Cardiac muscle cell (in vitro differentiated cells and primary cell): ENCODE results near the gene GPC5. TPM values are rescaled to one million over a fixed set of nuclear protein-coding genes. Genes with fewer than 3 reads are reported as not detected.

ENCODE experiments used
- DNase-seq, 2 donors: peaks; one replicate each; pipeline versions ENCODE4 v3.0.0 to v3.0.0-alpha.2; 2010 to 2017; ENCODE audit warnings: low read depth in 1 of 2, low spot score in 1 of 2
- H3K27ac ChIP-seq: fragments of 200-600 bp; sonication (generic); 2 replicates; pipeline ENCODE4 v1.5.1; 2016
- H3K27me3 ChIP-seq: fragments of 200-600 bp; sonication (generic); 2 replicates; pipeline ENCODE4 v1.6.0; 2016; ENCODE audit warnings: control low read depth
- H3K36me3 ChIP-seq: fragments of 200-600 bp; sonication (generic); 2 replicates; pipeline ENCODE4 v1.5.1; 2016; ENCODE audit warnings: control low read depth
- H3K4me1 ChIP-seq: fragments of 200-600 bp; sonication (generic); 2 replicates; pipeline ENCODE4 v1.8.1; 2017; ENCODE audit warnings: low read depth, mild to moderate bottlenecking, mixed run types
- H3K4me3 ChIP-seq: fragments of 200-600 bp; sonication (generic); 2 replicates; pipeline ENCODE4 v1.5.1; 2016; ENCODE audit warnings: mild to moderate bottlenecking
- H3K9me3 ChIP-seq: fragments of 200-600 bp; sonication (generic); 2 replicates; pipeline ENCODE4 v1.5.1; 2017; ENCODE audit warnings: low read depth, mild to moderate bottlenecking, control low read depth
- CTCF ChIP-seq: IDR thresholded peaks from 2 replicates; pipeline ENCODE4 v1.5.1; 2012; ENCODE audit warnings: low read depth, mild to moderate bottlenecking, low read length
- polyA plus RNA-seq: library from polyadenylated mRNA; unstranded; fragments of >200 nt; fragmentation: Nextera tagmentation; extraction: Ambion mirVana; gene quantifications from 2 replicates; pipeline ENCODE4 v1.2.1, GENCODE V29; 2016
- total RNA-seq: library from RNA; depleted of rRNA; stranded (reverse); fragments of >200 nt; gene quantifications from 2 replicates; pipeline ENCODE4 v1.2.3, GENCODE V29; 2016

GPC5 gene
- total and polyA plus RNA-seq, 2 experiments from 2014 or later, result 0.97 to 3.3 TPM

- no peaks in the 10 kb centered on the region for H3K9me3 ChIP-seq
- DNase-seq, result no peak
- no peak for TF ChIP-seq CTCF
Observed at GRCh38 chr13:92451060-92451459, 1052.6 kb downstream of the GPC5 start.

GRCh38 chr13:92452840-92453239 is 1054.4 kb downstream of the GPC5 start:
- H3K4me1 ChIP-seq, result no peaks in the 10 kb centered on the region
- H3K27me3 ChIP-seq, result no peaks in the 10 kb centered on the region
- no peak for DNase-seq
- TF ChIP-seq CTCF, result no peak
- H3K9me3 ChIP-seq, result no peaks in the 10 kb centered on the region
- no peaks in the 10 kb centered on the region for H3K36me3 ChIP-seq
- H3K4me3 ChIP-seq, result no peak overlapping the region
- no peak overlapping the region for H3K27ac ChIP-seq

More at GRCh38 chr13:92451060-92451459, 1052.6 kb downstream of the GPC5 start:
- Histone ChIP-seq H3K4me1 (no peaks in the 10 kb centered on the region), H3K27ac (no peak overlapping the region), H3K4me3 (no peak overlapping the region), H3K27me3 (no peaks in the 10 kb centered on the region), H3K36me3 (no peaks in the 10 kb centered on the region)

- no peak for DNase-seq
- TF ChIP-seq CTCF, result no peak
- H3K9me3 ChIP-seq, result no peaks in the 10 kb centered on the region
Observed at GRCh38 chr13:92459306-92459705, 1060.9 kb downstream of the GPC5 start.

GRCh38 chr13:92460479-92460878 is 1062.1 kb downstream of the GPC5 start:
- no peaks in the 10 kb centered on the region for H3K9me3 ChIP-seq
- no peak for TF ChIP-seq CTCF
- no peak overlapping the region for H3K4me3 ChIP-seq
- H3K36me3 ChIP-seq, result no peaks in the 10 kb centered on the region
- H3K27me3 ChIP-seq, result no peaks in the 10 kb centered on the region
- no peaks in the 10 kb centered on the region for H3K4me1 ChIP-seq
- peak in 1 of 2 donors; percentile 17 for DNase-seq
- H3K27ac ChIP-seq, result no peak overlapping the region

More at GRCh38 chr13:92459306-92459705, 1060.9 kb downstream of the GPC5 start:
- Histone ChIP-seq H3K4me1 (no peaks in the 10 kb centered on the region), H3K36me3 (no peaks in the 10 kb centered on the region), H3K27ac (no peak overlapping the region), H3K27me3 (no peaks in the 10 kb centered on the region), H3K4me3 (no peak overlapping the region)

- no peak for DNase-seq
- H3K36me3 ChIP-seq, result no peaks in the 10 kb centered on the region
- H3K4me3 ChIP-seq, result no peak overlapping the region
- H3K27me3 ChIP-seq, result no peaks in the 10 kb centered on the region
- no peak for TF ChIP-seq CTCF
- no peak overlapping the region for H3K27ac ChIP-seq
- no peaks in the 10 kb centered on the region for H3K9me3 ChIP-seq
- no peaks in the 10 kb centered on the region for H3K4me1 ChIP-seq
Observed at GRCh38 chr13:92461402-92461801, 1063.0 kb downstream of the GPC5 start.

GRCh38 chr13:92461831-92462230 is 1063.4 kb downstream of the GPC5 start:
- Histone ChIP-seq H3K4me1 (no peaks in the 10 kb centered on the region), H3K27me3 (no peaks in the 10 kb centered on the region), H3K27ac (no peak overlapping the region), H3K4me3 (no peak overlapping the region), H3K9me3 (no peaks in the 10 kb centered on the region), H3K36me3 (no peaks in the 10 kb centered on the region)
- no peak for DNase-seq
- TF ChIP-seq CTCF, result no peak
